H9 (cell line): ENCODE results near the gene BCL2L1. TPM values are rescaled to one million over a fixed set of nuclear protein-coding genes. Genes with fewer than 3 reads are reported as not detected.
A peak's percentile ranks its signal among the peaks of the same experiment; 100 is the strongest.

Source experiments
- DNase-seq: peaks from one replicate; pipeline ENCODE4 v3.0.0-alpha.2; 2017
- H2AFZ ChIP-seq: one replicate; pipeline ENCODE4 v1.6.1; 2013; ENCODE audit warnings: mild to moderate bottlenecking, low read length, control low read depth, moderate library complexity
- H2AK5ac ChIP-seq: 2 replicates; pipeline ENCODE4 v1.6.1; 2013; ENCODE audit warnings: low read length, control low read depth, mixed read lengths; ENCODE audit not compliant: insufficient read length
- H2BK120ac ChIP-seq: one replicate; pipeline ENCODE4 v1.6.1; 2013; ENCODE audit warnings: low read depth, mild to moderate bottlenecking, low read length, control low read depth, inconsistent platforms; ENCODE audit not compliant: poor library complexity, severe bottlenecking
- H2BK12ac ChIP-seq: 2 replicates; pipeline ENCODE4 v1.6.1; 2013; ENCODE audit warnings: low read length, control low read depth, mixed read lengths, low read depth; ENCODE audit not compliant: insufficient read length
- H2BK15ac ChIP-seq: 2 replicates; pipeline ENCODE4 v1.6.1; 2013; ENCODE audit warnings: low read depth, low read length, control low read depth
- H2BK20ac ChIP-seq: one replicate; pipeline ENCODE4 v1.6.1; 2013; ENCODE audit warnings: low read depth, mild to moderate bottlenecking, low read length, control low read depth, inconsistent platforms; ENCODE audit not compliant: poor library complexity, severe bottlenecking
- H2BK5ac ChIP-seq: 2 replicates; pipeline ENCODE4 v1.6.1; 2013; ENCODE audit warnings: low read length, control low read depth, mixed read lengths; ENCODE audit not compliant: insufficient read length
- H3K14ac ChIP-seq: 2 replicates; pipeline ENCODE4 v1.6.1; 2013; ENCODE audit warnings: low read length, control low read depth; ENCODE audit not compliant: insufficient read depth
- H3K18ac ChIP-seq: 2 replicates; pipeline ENCODE4 v1.6.1; 2013; ENCODE audit warnings: low read depth, mild to moderate bottlenecking, mixed read lengths, low read length, control low read depth; ENCODE audit not compliant: insufficient read length
- H3K23ac ChIP-seq: 2 replicates; pipeline ENCODE4 v1.6.1; 2013; ENCODE audit warnings: low read length, control low read depth, mixed read lengths, low read depth; ENCODE audit not compliant: insufficient read length
- H3K23me2 ChIP-seq: 2 replicates; pipeline ENCODE4 v1.6.1; 2013; ENCODE audit warnings: low read depth, mild to moderate bottlenecking, mixed read lengths, low read length, control low read depth; ENCODE audit not compliant: insufficient read length, poor library complexity, severe bottlenecking
- H3K27ac ChIP-seq: 2 replicates; pipeline ENCODE4 v1.5.1; 2013; ENCODE audit warnings: low read length, control low read depth, mixed read lengths, low read depth; ENCODE audit not compliant: insufficient read length
- H3K27me3 ChIP-seq: 2 replicates; pipeline ENCODE4 v1.6.1; 2013; ENCODE audit warnings: low read length, control low read depth, inconsistent platforms; ENCODE audit not compliant: insufficient read depth
- H3K4ac ChIP-seq: 2 replicates; pipeline ENCODE4 v1.6.1; 2013; ENCODE audit warnings: low read depth, mild to moderate bottlenecking, control low read depth, inconsistent platforms, low read length, moderate library complexity
- H3K4me1 ChIP-seq: 2 replicates; pipeline ENCODE4 v1.6.1; 2013; ENCODE audit warnings: low read length, control low read depth, inconsistent platforms; ENCODE audit not compliant: insufficient read depth
- H3K4me2 ChIP-seq: 2 replicates; pipeline ENCODE4 v1.6.1; 2013; ENCODE audit warnings: low read length, control low read depth, mixed read lengths; ENCODE audit not compliant: insufficient read length, insufficient read depth
- H3K56ac ChIP-seq: 2 replicates; pipeline ENCODE4 v1.6.1; 2013; ENCODE audit warnings: low read depth, mild to moderate bottlenecking, mixed read lengths, low read length, control low read depth; ENCODE audit not compliant: insufficient read length
- H3K79me1 ChIP-seq: 2 replicates; pipeline ENCODE4 v1.6.1; 2013; ENCODE audit warnings: low read depth, mild to moderate bottlenecking, moderate library complexity, low read length, control low read depth, inconsistent platforms; ENCODE audit not compliant: insufficient read depth, poor library complexity, severe bottlenecking
- H3K79me2 ChIP-seq: 2 replicates; pipeline ENCODE4 v1.6.1; 2013; ENCODE audit warnings: low read length, control low read depth, inconsistent platforms; ENCODE audit not compliant: insufficient read depth
- H3K9ac ChIP-seq: 2 replicates; pipeline ENCODE4 v1.6.1; 2013; ENCODE audit warnings: low read length, control low read depth, mixed read lengths; ENCODE audit not compliant: insufficient read length; ENCODE audit errors: extremely low read depth
- H3K9me3 ChIP-seq: one replicate; pipeline ENCODE4 v1.6.1; 2013; ENCODE audit warnings: low read depth, low read length, inconsistent platforms; ENCODE audit not compliant: control insufficient read depth
- H3T11ph ChIP-seq: one replicate; pipeline ENCODE4 v1.6.1; 2013; ENCODE audit warnings: mild to moderate bottlenecking, low read length, control low read depth, inconsistent platforms
- H4K20me1 ChIP-seq: one replicate; pipeline ENCODE4 v1.6.1; 2013; ENCODE audit not compliant: control insufficient read depth, insufficient read length, insufficient read depth
- H4K5ac ChIP-seq: 2 replicates; pipeline ENCODE4 v1.6.1; 2013; ENCODE audit warnings: low read depth, mild to moderate bottlenecking, mixed read lengths, low read length, control low read depth; ENCODE audit not compliant: insufficient read length
- H4K8ac ChIP-seq: replicated peaks from 2 replicates; pipeline ENCODE4 v1.6.1; 2013; ENCODE audit warnings: low read length, control low read depth, mixed read lengths, low read depth; ENCODE audit not compliant: insufficient read length
- H4K91ac ChIP-seq: 2 replicates; pipeline ENCODE4 v1.6.1; 2013; ENCODE audit warnings: low read depth, mild to moderate bottlenecking, moderate library complexity, mixed read lengths, low read length, control low read depth; ENCODE audit not compliant: insufficient read length
- H3K27ac Mint-ChIP-seq, 3 experiments: 2 replicates in 2 of 3; 3 replicates in 1 of 3; pipeline ENCODE4 v1.8.0; 2020 to 2021; ENCODE audit warnings: mixed read lengths in 3 of 3, mild to moderate bottlenecking in 1 of 3, moderate library complexity in 1 of 3
- H3K27me3 Mint-ChIP-seq: 2 replicates; pipeline ENCODE4 v1.8.0; 2021; ENCODE audit warnings: low read depth, mild to moderate bottlenecking, moderate library complexity, mixed read lengths
- H3K36me3 Mint-ChIP-seq, 3 experiments: 2 replicates in 2 of 3; 3 replicates in 1 of 3; pipeline ENCODE4 v1.8.0; 2020 to 2021; ENCODE audit warnings: low read depth in 3 of 3, mixed read lengths in 3 of 3; ENCODE audit not compliant: insufficient read depth in 1 of 3
- H3K4me1 Mint-ChIP-seq, 2 experiments: 2 replicates each; pipeline ENCODE4 v1.8.0; 2020; ENCODE audit warnings: mixed read lengths in 2 of 2
- H3K4me3 Mint-ChIP-seq, 2 experiments: 2 replicates in 1 of 2; 3 replicates in 1 of 2; pipeline ENCODE4 v1.8.0; 2020 to 2021; ENCODE audit warnings: mild to moderate bottlenecking in 2 of 2, mixed read lengths in 2 of 2, moderate library complexity in 1 of 2
- H3K9me3 Mint-ChIP-seq, 2 experiments: 2 replicates in 1 of 2; 3 replicates in 1 of 2; pipeline ENCODE4 v1.8.0; 2020; ENCODE audit warnings: mild to moderate bottlenecking in 2 of 2, mixed read lengths in 2 of 2, moderate library complexity in 1 of 2
- WGBS: extraction: QIAGEN DNeasy Blood & Tissue Kit; methylation state at CpG from one replicate; pipeline ENCODE4 v1.1.7; 2013; ENCODE audit warnings: missing lambda C conversion rate, low lambda C conversion rate, mixed read lengths; ENCODE audit not compliant: insufficient read length; ENCODE audit errors: extremely low coverage; 5-methylcytosine and 5-hydroxymethylcytosine counted together
- total RNA-seq: library from RNA; stranded (reverse); gene quantifications from 2 replicates; pipeline ENCODE4 v1.2.1, GENCODE V29; 2021
- TF ChIP-seq, protein P1 (sequence below): fragments of 200-600 bp; sonication (generic); conservative IDR thresholded peaks from 3 replicates; pipeline ENCODE4 v1.8.0; 2021; ENCODE audit warnings: antibody characterized with exemption, mild to moderate bottlenecking

The BCL2L1 gene
- total RNA-seq, 1 experiment from 2014 or later = 105 TPM

GRCh38 chr20:31723319-31724078, 831 bp upstream of the BCL2L1 start:
- Histone ChIP-seq H2BK20ac (no peak overlapping the region), H2BK12ac (no peak overlapping the region), H2BK5ac (no peak overlapping the region), H3K9ac (peak overlapping the region; percentile 74), H3K14ac (peak overlapping the region; percentile 97; the same call in 1 of the 2 replicates), H3K79me1 (no peaks in the 10 kb centered on the region), H3K79me2 (peaks cover 7% of the 10 kb centered on the region; the same call in 1 of the 2 replicates), H3K23ac (no peak overlapping the region), H4K8ac (no peak overlapping the region), H2BK15ac (no peak overlapping the region), H3K56ac (no peak overlapping the region), H4K5ac (no peak overlapping the region), H2AK5ac (no peak overlapping the region), H3K4ac (no peak overlapping the region), H3K27me3 (no peaks in the 10 kb centered on the region), H2BK120ac (no peak overlapping the region), H3K23me2 (peaks cover 33% of the 10 kb centered on the region), H3K18ac (peak overlapping the region; percentile 96), H3K4me1 (peaks cover 15% of the 10 kb centered on the region), H3T11ph (no peak overlapping the region), H3K9me3 (no peaks in the 10 kb centered on the region), H3K4me2 (peak overlapping the region; percentile 48), H2AFZ (no peak overlapping the region), H3K27ac (no peak overlapping the region), H4K20me1 (no peaks in the 10 kb centered on the region), H4K91ac (no peak overlapping the region)
- no peaks in the 10 kb centered on the region for H3K9me3 Mint-ChIP-seq
- DNase-seq = peak; percentile 99
- no peaks in the 10 kb centered on the region for H3K27me3 Mint-ChIP-seq
- no CpG with 5 or more reads among the region's 77 CpGs for WGBS
- H3K4me1 Mint-ChIP-seq = peaks cover 37 to 38% of the 10 kb centered on the region in 2 experiments
- peak overlapping the region; percentile 94 to 97 (median 97); a peak in 5 of 7 replicates for H3K27ac Mint-ChIP-seq
- H3K36me3 Mint-ChIP-seq = peaks cover 3 to 23% (median 22%) of the 10 kb centered on the region in 3 experiments; a peak in 6 of 7 replicates
- TF ChIP-seq, protein P1, sequence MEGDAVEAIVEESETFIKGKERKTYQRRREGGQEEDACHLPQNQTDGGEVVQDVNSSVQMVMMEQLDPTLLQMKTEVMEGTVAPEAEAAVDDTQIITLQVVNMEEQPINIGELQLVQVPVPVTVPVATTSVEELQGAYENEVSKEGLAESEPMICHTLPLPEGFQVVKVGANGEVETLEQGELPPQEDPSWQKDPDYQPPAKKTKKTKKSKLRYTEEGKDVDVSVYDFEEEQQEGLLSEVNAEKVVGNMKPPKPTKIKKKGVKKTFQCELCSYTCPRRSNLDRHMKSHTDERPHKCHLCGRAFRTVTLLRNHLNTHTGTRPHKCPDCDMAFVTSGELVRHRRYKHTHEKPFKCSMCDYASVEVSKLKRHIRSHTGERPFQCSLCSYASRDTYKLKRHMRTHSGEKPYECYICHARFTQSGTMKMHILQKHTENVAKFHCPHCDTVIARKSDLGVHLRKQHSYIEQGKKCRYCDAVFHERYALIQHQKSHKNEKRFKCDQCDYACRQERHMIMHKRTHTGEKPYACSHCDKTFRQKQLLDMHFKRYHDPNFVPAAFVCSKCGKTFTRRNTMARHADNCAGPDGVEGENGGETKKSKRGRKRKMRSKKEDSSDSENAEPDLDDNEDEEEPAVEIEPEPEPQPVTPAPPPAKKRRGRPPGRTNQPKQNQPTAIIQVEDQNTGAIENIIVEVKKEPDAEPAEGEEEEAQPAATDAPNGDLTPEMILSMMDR = peak; percentile 99
- peak overlapping the region; percentile 76 to 87 for H3K4me3 Mint-ChIP-seq
